ENCODE data around the gene MAP2. TPM values are rescaled to one million over a fixed set of nuclear protein-coding genes. Genes with fewer than 3 reads are reported as not detected.

MAP2 gene
- total and polyA plus RNA-seq, 8 donors: 2.1 to 24.6 (median 11.8) TPM

- intact Hi-C loops (cut with DNase I; ENCODE audit: low total_unique reads): no loop called here
- H3K4me3 ChIP-seq: no peak overlapping the region
- no peaks in the 10 kb centered on the region for H3K36me3 ChIP-seq
- no peak for DNase-seq
- TF ChIP-seq POLR2A (IDR thresholded peaks at IDR 0.05): no peak
- no peak for TF ChIP-seq CTCF (IDR thresholded peaks at IDR 0.05)
- no peak for TF ChIP-seq EP300 (IDR thresholded peaks at IDR 0.05)
- TF ChIP-seq POLR2AphosphoS5 (IDR thresholded peaks at IDR 0.05): no peak
- no peaks in the 10 kb centered on the region for H3K9me3 ChIP-seq
- no peak overlapping the region for H3K27ac ChIP-seq
- no peaks in the 10 kb centered on the region for H3K27me3 ChIP-seq
- no peaks in the 10 kb centered on the region for H3K4me1 ChIP-seq
These were observed 221.0 kb downstream of the MAP2 start for GRCh38 chr2:209644842-209645241.

- 43 to 93% (median 83%) methylated on average over 1 to 3 of the region's 3 CpGs for WGBS, 5 donors
- intact Hi-C loops (cut with DNase I; ENCODE audit: low total_unique reads): no loop called here
- Histone ChIP-seq H3K4me1 (no peaks in the 10 kb centered on the region), H3K27me3 (no peaks in the 10 kb centered on the region), H3K36me3 (peaks cover 0 to 5% (median 0%) of the 10 kb centered on the region in 4 donors), H3K4me3 (no peak overlapping the region), H3K27ac (no peak overlapping the region), H3K9me3 (no peaks in the 10 kb centered on the region)
- TF ChIP-seq CTCF (IDR thresholded peaks at IDR 0.05) (no peak), EP300 (IDR thresholded peaks at IDR 0.05) (no peak), POLR2A (IDR thresholded peaks at IDR 0.05) (no peak), POLR2AphosphoS5 (IDR thresholded peaks at IDR 0.05) (no peak)
- no peak for DNase-seq
These were observed 224.9 kb downstream of the MAP2 start for GRCh38 chr2:209648714-209649113.

- peaks cover 0 to 5% (median 0%) of the 10 kb centered on the region in 4 donors for H3K36me3 ChIP-seq
- H3K4me3 ChIP-seq: no peak overlapping the region
- TF ChIP-seq POLR2A (IDR thresholded peaks at IDR 0.05): no peak
- no peak for TF ChIP-seq EP300 (IDR thresholded peaks at IDR 0.05)
- no peak for TF ChIP-seq POLR2AphosphoS5 (IDR thresholded peaks at IDR 0.05)
- no peak for TF ChIP-seq CTCF (IDR thresholded peaks at IDR 0.05)
- no peak overlapping the region for H3K27ac ChIP-seq
- intact Hi-C loops (cut with DNase I; ENCODE audit: low total_unique reads): no loop called here
- no peaks in the 10 kb centered on the region for H3K4me1 ChIP-seq
- WGBS, 5 donors: 80 to 87% (median 84%) methylated on average over 6 of the region's 6 CpGs
- no peak for DNase-seq
- no peaks in the 10 kb centered on the region for H3K9me3 ChIP-seq
- no peaks in the 10 kb centered on the region for H3K27me3 ChIP-seq
These were observed 229.3 kb downstream of the MAP2 start for GRCh38 chr2:209653134-209653533.

GRCh38 chr2:209661286-209661894 is 237.5 kb downstream of the MAP2 start:
- peak in 1 of 2 donors; percentile 34 for DNase-seq
- intact Hi-C loops (cut with DNase I; ENCODE audit: low total_unique reads): no loop called here
- no peaks in the 10 kb centered on the region for H3K9me3 ChIP-seq
- no peaks in the 10 kb centered on the region for H3K36me3 ChIP-seq
- 52 to 70% (median 56%) methylated on average over 9 of the region's 9 CpGs for WGBS, 5 donors
- H3K4me3 ChIP-seq: no peak overlapping the region
- TF ChIP-seq POLR2AphosphoS5 (IDR thresholded peaks at IDR 0.05): no peak
- no peaks in the 10 kb centered on the region for H3K4me1 ChIP-seq
- no peak overlapping the region for H3K27ac ChIP-seq
- no peaks in the 10 kb centered on the region for H3K27me3 ChIP-seq

GRCh38 chr2:209662021-209662420 is 238.2 kb downstream of the MAP2 start:
- no peak overlapping the region for H3K27ac ChIP-seq
- H3K9me3 ChIP-seq: no peaks in the 10 kb centered on the region
- no peak for DNase-seq
- H3K27me3 ChIP-seq: no peaks in the 10 kb centered on the region
- H3K36me3 ChIP-seq: no peaks in the 10 kb centered on the region
- no peak overlapping the region for H3K4me3 ChIP-seq
- intact Hi-C loops (cut with DNase I; ENCODE audit: low total_unique reads): no loop called here
- TF ChIP-seq POLR2A (IDR thresholded peaks at IDR 0.05) (no peak), EP300 (IDR thresholded peaks at IDR 0.05) (no peak), CTCF (IDR thresholded peaks at IDR 0.05) (no peak), POLR2AphosphoS5 (IDR thresholded peaks at IDR 0.05) (no peak)
- no peaks in the 10 kb centered on the region for H3K4me1 ChIP-seq
- 90 to 96% (median 91%) methylated on average over 7 of the region's 7 CpGs for WGBS, 5 donors
